ENCODE data around the gene COL23A1. TPM values are rescaled to one million over a fixed set of nuclear protein-coding genes. Genes with fewer than 3 reads are reported as not detected.

Gene COL23A1
- total RNA-seq, 2 experiments from 2014 or later = 0.11 TPM; not detected in 1

GRCh38 chr5:178421128-178421527 is 169.1 kb downstream of the COL23A1 start:
- intact Hi-C loops (cut with micrococcal nuclease) = no loop called here
- H3K36me3 Mint-ChIP-seq (ENCODE audit: low read depth) = no peaks in the 10 kb centered on the region
- no peak overlapping the region for H3K27ac Mint-ChIP-seq
- H3K9me3 Mint-ChIP-seq = no peaks in the 10 kb centered on the region
- no peaks in the 10 kb centered on the region for H3K4me1 Mint-ChIP-seq (ENCODE audit: low read depth)
- ChIA-PET CTCF (interaction anchor here (1.4 kb wide), 1 partner anchor 141 kb away, joined by 3 read pairs; no protein-coding TSS in a partner anchor), POLR2A (no interaction called here)
- TF ChIP-seq, protein P1, sequence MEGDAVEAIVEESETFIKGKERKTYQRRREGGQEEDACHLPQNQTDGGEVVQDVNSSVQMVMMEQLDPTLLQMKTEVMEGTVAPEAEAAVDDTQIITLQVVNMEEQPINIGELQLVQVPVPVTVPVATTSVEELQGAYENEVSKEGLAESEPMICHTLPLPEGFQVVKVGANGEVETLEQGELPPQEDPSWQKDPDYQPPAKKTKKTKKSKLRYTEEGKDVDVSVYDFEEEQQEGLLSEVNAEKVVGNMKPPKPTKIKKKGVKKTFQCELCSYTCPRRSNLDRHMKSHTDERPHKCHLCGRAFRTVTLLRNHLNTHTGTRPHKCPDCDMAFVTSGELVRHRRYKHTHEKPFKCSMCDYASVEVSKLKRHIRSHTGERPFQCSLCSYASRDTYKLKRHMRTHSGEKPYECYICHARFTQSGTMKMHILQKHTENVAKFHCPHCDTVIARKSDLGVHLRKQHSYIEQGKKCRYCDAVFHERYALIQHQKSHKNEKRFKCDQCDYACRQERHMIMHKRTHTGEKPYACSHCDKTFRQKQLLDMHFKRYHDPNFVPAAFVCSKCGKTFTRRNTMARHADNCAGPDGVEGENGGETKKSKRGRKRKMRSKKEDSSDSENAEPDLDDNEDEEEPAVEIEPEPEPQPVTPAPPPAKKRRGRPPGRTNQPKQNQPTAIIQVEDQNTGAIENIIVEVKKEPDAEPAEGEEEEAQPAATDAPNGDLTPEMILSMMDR (IDR thresholded peaks at IDR 0.05) = no peak
- H3K4me3 Mint-ChIP-seq = no peak overlapping the region
- H3K27me3 Mint-ChIP-seq = no peaks in the 10 kb centered on the region
- DNase-seq (no peak), ATAC-seq (no peak)

DNA sequence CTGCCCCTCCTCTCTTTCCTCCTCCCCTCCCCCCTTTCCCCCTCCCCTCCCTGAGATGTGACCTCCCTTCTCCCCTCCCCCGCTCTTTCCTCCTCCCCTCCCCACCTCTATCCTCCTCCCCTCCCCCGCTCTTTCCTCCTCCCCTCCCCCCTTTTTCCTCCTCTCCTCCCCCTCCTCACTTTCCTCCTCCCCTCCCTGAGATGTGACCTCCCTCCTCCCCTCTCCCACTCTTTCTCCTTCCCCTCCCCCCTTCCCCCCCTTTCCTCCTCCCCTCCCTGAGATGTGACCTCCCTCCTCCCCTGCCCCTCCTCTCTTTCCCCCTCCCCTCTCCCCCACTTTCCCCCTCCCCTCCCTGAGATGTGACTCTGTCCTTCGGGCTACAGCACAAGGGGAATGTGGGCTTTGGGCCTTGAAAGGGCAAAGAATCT is 169.8 kb downstream of the COL23A1 start:
- intact Hi-C loops (cut with micrococcal nuclease) = no loop called here
- no peaks in the 10 kb centered on the region for H3K27me3 Mint-ChIP-seq

GRCh38 chr5:178419651-178420050 is 170.5 kb downstream of the COL23A1 start:
- no peak for ATAC-seq
- no peaks in the 10 kb centered on the region for H3K36me3 Mint-ChIP-seq (ENCODE audit: low read depth)
- ChIA-PET CTCF (no interaction called here), POLR2A (interaction anchor here (0.7 kb wide), 1 partner anchor 358 kb away, joined by 3 read pairs; no protein-coding TSS in a partner anchor)
- no peak overlapping the region for H3K4me3 Mint-ChIP-seq
- no peaks in the 10 kb centered on the region for H3K27me3 Mint-ChIP-seq
- H3K27ac Mint-ChIP-seq = no peak overlapping the region
- intact Hi-C loops (cut with micrococcal nuclease) = no loop called here
- TF ChIP-seq, protein P1 (IDR thresholded peaks at IDR 0.05) = no peak
- DNase-seq = no peak
- no peaks in the 10 kb centered on the region for H3K4me1 Mint-ChIP-seq (ENCODE audit: low read depth)
- H3K9me3 Mint-ChIP-seq = no peaks in the 10 kb centered on the region

More for the DNA sequence above, 169.8 kb downstream of the COL23A1 start:
- no peaks in the 10 kb centered on the region for H3K9me3 Mint-ChIP-seq
- ATAC-seq = no peak
- no peak overlapping the region for H3K27ac Mint-ChIP-seq
- ChIA-PET CTCF (no interaction called here), POLR2A (interaction anchor here (0.7 kb wide), 1 partner anchor 357 kb away, joined by 3 read pairs; no protein-coding TSS in a partner anchor)
- no peaks in the 10 kb centered on the region for H3K36me3 Mint-ChIP-seq (ENCODE audit: low read depth)
- no peak for DNase-seq
- no peaks in the 10 kb centered on the region for H3K4me1 Mint-ChIP-seq (ENCODE audit: low read depth)
- TF ChIP-seq, protein P1 (IDR thresholded peaks at IDR 0.05) = no peak
- no peak overlapping the region for H3K4me3 Mint-ChIP-seq

GRCh38 chr5:178419196-178419595 is 171.0 kb downstream of the COL23A1 start:
- Mint-ChIP-seq H3K36me3 (ENCODE audit: low read depth) (no peaks in the 10 kb centered on the region), H3K27me3 (no peaks in the 10 kb centered on the region), H3K9me3 (no peaks in the 10 kb centered on the region), H3K4me3 (no peak overlapping the region), H3K4me1 (ENCODE audit: low read depth) (no peaks in the 10 kb centered on the region), H3K27ac (no peak overlapping the region)
- ATAC-seq (no peak), DNase-seq (no peak)
- ChIA-PET POLR2A (no interaction called here), CTCF (no interaction called here)
- TF ChIP-seq, protein P1 (IDR thresholded peaks at IDR 0.05) = no peak
- intact Hi-C loops (cut with micrococcal nuclease) = no loop called here

DNA sequence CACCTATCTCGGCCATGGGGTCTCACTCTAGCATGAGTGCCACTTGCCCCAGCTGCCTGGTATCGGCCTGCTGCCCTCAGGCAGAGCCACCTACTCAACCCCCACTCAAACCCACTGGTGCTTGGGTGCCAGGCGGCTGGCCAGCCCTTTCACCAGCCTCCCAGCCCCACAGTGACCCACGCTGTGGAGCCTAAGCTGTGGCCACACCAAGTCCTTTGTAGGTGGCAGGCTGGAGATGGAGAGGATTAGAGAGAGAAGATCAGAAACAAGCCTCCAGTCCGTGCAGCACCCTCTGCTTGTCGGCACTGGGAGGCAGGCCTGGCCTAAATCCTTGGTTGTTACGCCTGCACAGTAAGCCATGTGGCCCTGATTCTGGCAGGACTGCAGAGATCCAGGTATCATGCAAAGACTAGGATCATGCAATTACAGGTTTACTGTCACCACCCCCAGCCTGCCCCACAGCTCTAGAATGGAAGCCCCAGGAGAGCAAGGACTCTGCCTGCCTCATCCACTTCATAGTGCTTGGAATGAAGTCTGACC is 171.7 kb downstream of the COL23A1 start:
- CTCF ChIA-PET = no interaction called here
- Mint-ChIP-seq H3K4me1 (ENCODE audit: low read depth) (no peaks in the 10 kb centered on the region), H3K27ac (no peak overlapping the region), H3K9me3 (no peaks in the 10 kb centered on the region), H3K4me3 (no peak overlapping the region), H3K27me3 (peaks cover under 1% of the 10 kb centered on the region), H3K36me3 (ENCODE audit: low read depth) (no peaks in the 10 kb centered on the region)
- TF ChIP-seq, protein P1 (IDR thresholded peaks at IDR 0.05) = no peak
- DNase-seq = no peak
- intact Hi-C loops (cut with micrococcal nuclease) = no loop called here
- no peak for ATAC-seq
- POLR2A ChIA-PET = no interaction called here
